ENCODE data around the gene DDB1. TPM values are rescaled to one million over a fixed set of nuclear protein-coding genes. Genes with fewer than 3 reads are reported as not detected.
A peak's percentile ranks its signal among the peaks of the same experiment; 100 is the strongest.

DDB1 gene
- total RNA-seq, 2 experiments from 2014 or later, result 140 to 147 TPM

DNA sequence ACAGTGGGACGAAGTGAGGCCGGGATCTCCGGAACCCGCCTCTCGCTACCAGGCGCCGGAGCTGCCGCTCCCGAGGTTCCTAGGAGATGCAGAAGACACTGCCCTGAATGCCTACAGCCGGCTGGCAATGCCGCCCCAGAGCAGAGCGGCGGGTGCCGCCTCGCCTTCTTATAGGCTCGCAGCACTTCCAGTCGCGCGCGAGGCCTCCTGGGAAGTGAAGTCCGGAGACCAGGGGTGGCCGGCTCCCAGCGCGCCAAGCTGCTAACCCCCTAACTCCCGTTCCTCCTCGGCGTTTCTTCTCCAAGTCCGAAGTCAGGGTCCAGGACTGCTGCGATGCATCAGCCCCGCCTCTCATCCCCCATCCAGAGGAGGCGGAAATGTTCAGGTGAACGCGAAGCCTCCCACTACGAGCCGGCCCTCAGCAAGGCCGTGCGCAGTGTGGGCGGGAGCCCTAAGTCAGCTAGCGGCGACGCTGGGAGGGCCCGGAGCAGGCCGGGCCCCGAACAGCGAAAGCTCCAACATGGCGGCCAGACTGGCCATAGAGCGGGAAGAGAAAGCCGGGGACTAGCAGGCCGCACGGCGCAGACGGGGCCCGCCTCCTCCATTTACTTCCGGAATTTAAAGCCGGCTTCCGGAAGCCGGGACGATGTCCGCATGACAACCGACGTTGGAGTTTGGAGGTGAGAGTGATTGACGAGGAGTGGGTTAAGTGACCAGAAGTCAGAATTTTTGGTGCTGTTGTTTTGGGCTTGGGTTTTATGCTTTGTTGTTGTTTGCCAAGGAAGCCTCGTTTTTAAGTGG, 29.0 kb upstream of the DDB1 start, which contains the start of the genes CYB561A3 and TMEM138:
CYB561A3 (minus strand) TSS at position 142 of the 801 bp plus-strand sequence. CDS start 5,169 bp downstream, outside the sequence.
TMEM138 (plus strand) TSS at position 634 of the 801 bp plus-strand sequence. CDS start 2,017 bp downstream, outside the sequence.
- Histone ChIP-seq H3K9me3 (ENCODE audit: control insufficient read depth in 1 of 2, insufficient read depth in 1 of 2, low read length in 2 of 2) (no peaks in the 10 kb centered on the region), H3K4me1 (ENCODE audit: insufficient read depth, low read length) (peaks cover 35% of the 10 kb centered on the region), H3K4me3 (ENCODE audit: low read length) (peak within 1 kb of the TSS; percentile 99), H3K27me3 (ENCODE audit: control insufficient read depth in 1 of 2, insufficient read depth in 2 of 2, low read length in 2 of 2) (no peaks in the 10 kb centered on the region), H3K36me3 (ENCODE audit: insufficient read depth, low read length) (peaks cover 32% of the 10 kb centered on the region), H3K27ac (ENCODE audit: low read depth in 1 of 2, low read length in 2 of 2) (peak within 1 kb of the TSS; percentile 95 to 100)
- POLR2A ChIA-PET, result interaction anchor here (0.5 to 3.1 kb wide), 24 partner anchors 9 to 1693 kb away, joined by 3 to 64 read pairs (median 4); partner anchors contain the start of genes CPSF7, DDB1, FTH1 and PATL1
- peak; percentile 75 to 94 (median 82) for DNase-seq
- Mint-ChIP-seq H3K4me1 (ENCODE audit: low read depth) (peaks cover 36% of the 10 kb centered on the region), H3K4me3 (peak within 1 kb of the TSS; percentile 99), H3K27ac (peak within 1 kb of the TSS; percentile 100), H3K9me3 (no peaks in the 10 kb centered on the region), H3K36me3 (ENCODE audit: low read depth) (peaks cover 40% of the 10 kb centered on the region), H3K27me3 (no peaks in the 10 kb centered on the region)
- TF ChIP-seq CTCF (IDR thresholded peaks at IDR 0.05), result no peak
- ATAC-seq (ENCODE audit: poor library complexity), result peak; percentile 84
- intact Hi-C loops (cut with DNase I, micrococcal nuclease), result loop anchor here (1.0 to 10.0 kb wide), 5 partner anchors 25 to 457 kb away; partner anchors contain the start of genes CPSF7 (in 1 of the 2), DDB1 (in 1 of the 2), PRPF19 (in 1 of the 2) and TKFC (in 1 of the 2)
- CTCF ChIA-PET, result interaction anchor here (1.1 to 5.1 kb wide), 6 partner anchors 24 to 68 kb away, joined by 3 to 47 read pairs (median 13); partner anchors contain the start of genes CPSF7, DDB1, SDHAF2 and TKFC

DNA sequence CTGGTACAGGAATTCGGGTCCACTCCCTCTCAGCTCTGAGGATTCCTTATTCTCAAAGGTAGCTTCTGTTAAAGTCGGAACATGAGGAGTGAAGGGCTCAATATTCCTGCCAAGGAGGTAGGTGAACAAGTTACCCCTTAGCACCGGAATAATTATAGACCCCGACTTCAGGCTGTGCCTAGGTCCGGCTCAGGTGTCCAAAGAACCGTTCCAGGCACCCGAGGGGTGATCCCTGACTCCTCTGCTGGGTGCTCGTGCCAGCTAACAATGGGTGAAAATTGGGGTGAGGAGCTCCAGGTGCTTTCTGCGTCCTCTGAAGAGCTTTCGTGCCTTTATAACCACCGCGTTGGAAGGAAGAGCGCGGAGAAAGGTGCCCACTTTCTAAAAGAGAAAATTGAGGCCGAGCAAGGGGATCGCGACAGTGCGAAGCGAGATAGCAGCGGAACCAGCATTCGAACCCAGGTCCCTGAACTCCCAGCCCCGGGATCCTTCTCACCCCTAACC, 28.4 kb upstream of the DDB1 start:
- DNase-seq (no peak), ATAC-seq (ENCODE audit: poor library complexity) (no peak)
- H3K9me3 ChIP-seq (ENCODE audit: control insufficient read depth in 1 of 2, insufficient read depth in 1 of 2, low read length in 2 of 2), result no peaks in the 10 kb centered on the region
- ChIA-PET CTCF (interaction anchor here (2.4 to 5.1 kb wide), 4 partner anchors 24 to 68 kb away, joined by 11 to 47 read pairs (median 22); partner anchors contain the start of genes CPSF7, DDB1, SDHAF2 and TKFC), POLR2A (interaction anchor here (1.0 to 3.1 kb wide), 19 partner anchors 9 to 1692 kb away, joined by 3 to 64 read pairs (median 5); partner anchors contain the start of genes CPSF7, DDB1, FTH1 and PATL1)
- peaks cover 40% of the 10 kb centered on the region for H3K4me1 ChIP-seq (ENCODE audit: insufficient read depth, low read length)
- TF ChIP-seq CTCF (IDR thresholded peaks at IDR 0.05), result no peak
- intact Hi-C loops (cut with DNase I, micrococcal nuclease), result loop anchor here in 1 of 2 experiments (1.0 to 10.0 kb wide), 2 partner anchors 25 to 456 kb away; partner anchors contain the start of gene PRPF19
- peaks cover 36% of the 10 kb centered on the region for H3K36me3 Mint-ChIP-seq (ENCODE audit: low read depth)
- H3K27me3 ChIP-seq (ENCODE audit: control insufficient read depth in 1 of 2, insufficient read depth in 2 of 2, low read length in 2 of 2), result no peaks in the 10 kb centered on the region
- H3K9me3 Mint-ChIP-seq, result no peaks in the 10 kb centered on the region
- H3K4me3 Mint-ChIP-seq, result peak overlapping the region; percentile 99
- no peaks in the 10 kb centered on the region for H3K27me3 Mint-ChIP-seq
- peak overlapping the region; percentile 95 to 100 for H3K27ac ChIP-seq (ENCODE audit: low read depth in 1 of 2, low read length in 2 of 2)
- H3K27ac Mint-ChIP-seq, result peak overlapping the region; percentile 100
- H3K4me3 ChIP-seq (ENCODE audit: low read length), result peak overlapping the region; percentile 99
- H3K36me3 ChIP-seq (ENCODE audit: insufficient read depth, low read length), result peaks cover 26% of the 10 kb centered on the region
- H3K4me1 Mint-ChIP-seq (ENCODE audit: low read depth), result peaks cover 40% of the 10 kb centered on the region

- ChIA-PET CTCF (interaction anchor here (1.3 to 5.1 kb wide), 3 partner anchors 23 to 34 kb away, joined by 4 to 47 read pairs (median 29); no protein-coding TSS in a partner anchor), POLR2A (no interaction called here)
- peaks cover 42% of the 10 kb centered on the region for H3K4me1 Mint-ChIP-seq (ENCODE audit: low read depth)
- H3K27ac ChIP-seq (ENCODE audit: low read depth in 1 of 2, low read length in 2 of 2), result no peak overlapping the region
- H3K36me3 Mint-ChIP-seq (ENCODE audit: low read depth), result peaks cover 38% of the 10 kb centered on the region
- peaks cover 11% of the 10 kb centered on the region for H3K36me3 ChIP-seq (ENCODE audit: insufficient read depth, low read length)
- H3K9me3 ChIP-seq (ENCODE audit: control insufficient read depth in 1 of 2, insufficient read depth in 1 of 2, low read length in 2 of 2), result no peaks in the 10 kb centered on the region
- DNase-seq (no peak), ATAC-seq (ENCODE audit: poor library complexity) (no peak)
- no peak overlapping the region for H3K4me3 ChIP-seq (ENCODE audit: low read length)
- peak overlapping the region; percentile 51 for H3K4me3 Mint-ChIP-seq
- no peaks in the 10 kb centered on the region for H3K9me3 Mint-ChIP-seq
- no peak for TF ChIP-seq CTCF (IDR thresholded peaks at IDR 0.05)
- no peaks in the 10 kb centered on the region for H3K27me3 ChIP-seq (ENCODE audit: control insufficient read depth in 1 of 2, insufficient read depth in 2 of 2, low read length in 2 of 2)
- H3K27ac Mint-ChIP-seq, result peak overlapping the region; percentile 70
- H3K4me1 ChIP-seq (ENCODE audit: insufficient read depth, low read length), result peaks cover 40% of the 10 kb centered on the region
- intact Hi-C loops (cut with DNase I, micrococcal nuclease), result no loop called here
- H3K27me3 Mint-ChIP-seq, result no peaks in the 10 kb centered on the region
Observed at GRCh38 chr11:61359516-61359915, 26.6 kb upstream of the DDB1 start.

Measured in CD4-positive, alpha-beta T cell (primary cell).